Right atrium auricular region (tissue), 2 donors: Measurements from ENCODE around the gene MRPL33. TPM values are rescaled to one million over a fixed set of nuclear protein-coding genes. Genes with fewer than 3 reads are reported as not detected.

Source experiments
- DNase-seq: peaks from one replicate; pipeline ENCODE4 v3.0.0-alpha.2; 2019; ENCODE audit warnings: low spot score
- H3K27ac ChIP-seq, 2 donors: fragments of 200-600 bp; sonication (generic); 1 replicate in 1 of 2; 2 replicates in 1 of 2; pipeline ENCODE4 v1.5.1; 2016 to 2019
- H3K27me3 ChIP-seq, 2 donors: fragments of 200-600 bp; sonication (generic); one replicate each; pipeline versions ENCODE4 v1.5.1 to v1.6.0; 2017 to 2019
- H3K36me3 ChIP-seq: fragments of 200-600 bp; sonication (generic); one replicate; pipeline ENCODE4 v1.5.1; 2016
- H3K4me1 ChIP-seq, 2 donors: fragments of 200-600 bp; sonication (generic); one replicate each; pipeline versions ENCODE4 v1.5.1 to v1.6.0; 2017 to 2019
- H3K4me3 ChIP-seq, 2 donors: fragments of 200-600 bp; sonication (generic); 1 replicate in 1 of 2; 2 replicates in 1 of 2; pipeline ENCODE4 v1.5.1; 2017 to 2019; ENCODE audit warnings: mild to moderate bottlenecking in 1 of 2, moderate library complexity in 1 of 2
- H3K9me3 ChIP-seq, 2 donors: fragments of 200-600 bp; sonication (generic); one replicate each; pipeline ENCODE4 v1.5.1; 2019
- CTCF ChIP-seq, 2 donors: fragments of 200-600 bp; sonication (generic); IDR thresholded peaks; one replicate each; pipeline ENCODE4 v1.5.1; 2019; ENCODE audit warnings: antibody characterized with exemption in 2 of 2
- total RNA-seq, 2 donors: library from RNA; depleted of rRNA; stranded (reverse); fragments of >200 nt; gene quantifications; one replicate each; pipeline ENCODE4 v1.1.0, GENCODE V29; 2016

MRPL33 gene
- total RNA-seq, 2 donors from 2014 or later: 270 to 370 TPM

DNA sequence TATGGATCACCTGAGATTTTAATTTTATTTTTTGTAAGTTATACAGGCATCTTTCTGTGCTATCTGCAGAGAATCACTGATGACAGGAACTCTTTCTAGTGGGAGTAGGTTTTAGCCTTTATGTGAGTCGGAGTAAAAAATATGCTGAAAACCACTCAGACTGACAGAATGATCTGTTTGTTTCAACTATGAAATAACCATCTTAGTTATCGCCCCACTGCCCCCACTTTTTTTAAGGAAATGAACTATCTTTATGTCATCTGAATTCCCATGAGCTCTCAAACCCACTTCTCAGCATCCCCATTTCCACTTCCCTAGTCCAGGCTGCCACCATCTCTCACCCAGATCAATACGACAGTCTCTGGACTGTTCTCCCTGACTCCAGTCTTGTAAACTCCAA lies 38.9 kb downstream of the MRPL33 start:
- H3K9me3 ChIP-seq: no peaks in the 10 kb centered on the region
- H3K4me3 ChIP-seq: no peak overlapping the region
- no peaks in the 10 kb centered on the region for H3K27me3 ChIP-seq
- no peaks in the 10 kb centered on the region for H3K4me1 ChIP-seq
- H3K27ac ChIP-seq: no peak overlapping the region
- H3K36me3 ChIP-seq: no peaks in the 10 kb centered on the region
- DNase-seq: no peak
- TF ChIP-seq CTCF (IDR thresholded peaks at IDR 0.05): no peak

GRCh38 chr2:27811768-27812167 lies 40.2 kb downstream of the MRPL33 start:
- DNase-seq: no peak
- no peaks in the 10 kb centered on the region for H3K4me1 ChIP-seq
- no peaks in the 10 kb centered on the region for H3K27me3 ChIP-seq
- no peak overlapping the region for H3K4me3 ChIP-seq
- no peaks in the 10 kb centered on the region for H3K36me3 ChIP-seq
- H3K27ac ChIP-seq: no peak overlapping the region
- H3K9me3 ChIP-seq: no peaks in the 10 kb centered on the region
- TF ChIP-seq CTCF (IDR thresholded peaks at IDR 0.05): no peak

- Histone ChIP-seq H3K27ac (no peak overlapping the region), H3K27me3 (no peaks in the 10 kb centered on the region), H3K9me3 (no peaks in the 10 kb centered on the region), H3K4me3 (no peak overlapping the region), H3K4me1 (no peaks in the 10 kb centered on the region), H3K36me3 (no peaks in the 10 kb centered on the region)
- no peak for DNase-seq
- no peak for TF ChIP-seq CTCF (IDR thresholded peaks at IDR 0.05)
These were observed 43.2 kb downstream of the MRPL33 start for GRCh38 chr2:27814758-27815157.

DNA sequence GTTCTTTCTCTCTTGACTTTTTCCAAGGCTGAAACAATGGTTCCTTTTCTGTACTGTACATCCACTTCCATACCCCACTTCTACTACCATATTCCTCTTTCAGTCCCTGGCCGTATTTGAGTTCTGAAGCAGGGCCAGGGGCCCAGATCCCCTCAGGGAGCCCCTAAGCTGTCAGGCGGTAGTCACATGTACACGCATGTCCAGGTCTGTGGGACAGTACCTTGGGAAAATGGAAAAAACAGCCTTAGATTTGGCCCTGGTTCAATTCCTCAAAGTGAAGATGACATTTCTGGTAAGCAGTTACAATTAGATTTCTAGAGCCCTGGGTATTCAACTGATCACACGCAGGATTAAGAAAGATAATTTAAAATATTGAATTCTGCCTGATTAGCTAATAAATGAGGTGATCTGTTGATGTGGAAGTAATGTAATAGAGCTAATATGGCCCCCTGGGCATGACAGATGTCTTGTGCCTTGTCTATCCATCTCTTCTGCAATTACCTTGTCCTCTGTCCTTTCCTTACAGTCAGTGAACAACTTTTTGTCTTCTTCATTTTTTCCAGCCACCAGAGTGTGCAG lies 44.4 kb downstream of the MRPL33 start:
- Histone ChIP-seq H3K36me3 (no peaks in the 10 kb centered on the region), H3K9me3 (no peaks in the 10 kb centered on the region), H3K4me3 (no peak overlapping the region), H3K27ac (no peak overlapping the region), H3K27me3 (no peaks in the 10 kb centered on the region), H3K4me1 (no peaks in the 10 kb centered on the region)
- no peak for DNase-seq
- TF ChIP-seq CTCF (IDR thresholded peaks at IDR 0.05): no peak

DNA sequence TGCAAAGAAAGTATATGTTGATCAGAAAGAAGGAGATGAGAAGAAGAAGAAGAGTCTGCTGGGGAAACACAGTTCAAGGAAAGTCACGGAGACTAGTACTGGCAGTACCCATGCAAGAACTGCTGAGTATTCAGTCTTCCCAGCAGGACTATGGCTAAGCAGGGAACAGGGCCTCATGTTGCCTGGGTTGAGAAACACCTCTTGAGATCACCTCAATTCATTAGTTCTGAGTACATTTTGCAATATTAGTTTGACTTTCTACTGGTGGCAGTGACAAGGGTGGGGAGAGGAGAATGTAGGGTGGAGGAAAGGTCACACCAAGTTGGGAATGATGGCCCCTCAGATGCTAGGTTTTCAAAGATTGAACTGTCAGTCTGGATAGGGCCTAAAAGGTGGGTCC lies 50.5 kb downstream of the MRPL33 start:
- Histone ChIP-seq H3K27me3 (no peaks in the 10 kb centered on the region), H3K9me3 (peaks cover 0 to 6% of the 10 kb centered on the region in 2 donors), H3K4me1 (peaks cover 0 to 5% of the 10 kb centered on the region in 2 donors), H3K4me3 (no peak overlapping the region), H3K36me3 (no peaks in the 10 kb centered on the region), H3K27ac (peak overlapping the region in 1 of 2 donors; percentile 62)
- TF ChIP-seq CTCF (IDR thresholded peaks at IDR 0.05): no peak
- DNase-seq: no peak

GRCh38 chr2:27823135-27823534 lies 51.6 kb downstream of the MRPL33 start:
- peaks cover 0 to 5% of the 10 kb centered on the region in 2 donors for H3K4me1 ChIP-seq
- H3K36me3 ChIP-seq: no peaks in the 10 kb centered on the region
- TF ChIP-seq CTCF (IDR thresholded peaks at IDR 0.05): no peak

More at GRCh38 chr2:27823135-27823534, 51.6 kb downstream of the MRPL33 start:
- Histone ChIP-seq H3K4me3 (no peak overlapping the region), H3K9me3 (peaks cover 0 to 6% of the 10 kb centered on the region in 2 donors), H3K27ac (peak overlapping the region; percentile 36 to 62), H3K27me3 (no peaks in the 10 kb centered on the region)
- DNase-seq: no peak
